Measurements from ENCODE around the gene OMP. TPM values are rescaled to one million over a fixed set of nuclear protein-coding genes. Genes with fewer than 3 reads are reported as not detected.

Gene OMP
- total RNA-seq, 1 experiment from 2014 or later, result not detected

DNA sequence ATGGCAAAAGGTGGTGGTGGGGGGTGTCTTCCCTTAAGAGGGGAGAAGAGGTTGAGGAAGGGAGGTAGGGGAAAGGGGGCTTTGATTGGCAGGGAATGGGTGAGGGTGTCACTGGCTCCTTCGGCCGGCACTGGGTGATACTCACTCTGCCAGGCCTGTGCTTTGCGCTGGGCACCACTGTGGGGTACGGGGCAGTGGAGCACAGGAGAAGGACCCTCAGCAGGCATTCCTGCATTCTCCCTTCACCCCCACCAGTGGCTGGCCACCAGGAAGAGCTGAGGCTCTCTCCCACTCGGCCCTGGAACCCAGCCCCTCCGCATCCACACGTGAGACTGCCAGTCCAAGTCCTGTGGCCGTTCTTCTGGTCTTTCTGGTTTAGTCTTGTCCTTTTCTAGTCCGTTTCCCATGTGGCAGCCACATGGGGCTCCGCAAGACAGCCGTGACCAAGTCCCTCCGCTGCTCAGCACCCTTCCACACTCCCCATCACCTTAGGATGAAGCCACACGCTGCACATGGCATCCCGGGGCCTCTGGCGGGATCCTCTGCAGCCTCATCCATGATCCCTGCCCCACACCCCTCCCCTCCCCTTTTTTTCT lies 27.9 kb upstream of the OMP start:
- Mint-ChIP-seq H3K9me3 (ENCODE audit: unreplicated experiment) (peaks cover 15% of the 10 kb centered on the region), H3K36me3 (ENCODE audit: insufficient read depth, unreplicated experiment) (peaks cover 5% of the 10 kb centered on the region), H3K4me1 (ENCODE audit: insufficient read depth, unreplicated experiment) (peaks cover 11% of the 10 kb centered on the region), H3K27ac (ENCODE audit: low read depth, unreplicated experiment) (no peak overlapping the region), H3K27me3 (ENCODE audit: insufficient read depth, unreplicated experiment) (no peaks in the 10 kb centered on the region), H3K4me3 (ENCODE audit: unreplicated experiment) (no peak overlapping the region)
- DNase-seq (ENCODE audit: unreplicated experiment), result no peak
- TF ChIP-seq, protein P1, sequence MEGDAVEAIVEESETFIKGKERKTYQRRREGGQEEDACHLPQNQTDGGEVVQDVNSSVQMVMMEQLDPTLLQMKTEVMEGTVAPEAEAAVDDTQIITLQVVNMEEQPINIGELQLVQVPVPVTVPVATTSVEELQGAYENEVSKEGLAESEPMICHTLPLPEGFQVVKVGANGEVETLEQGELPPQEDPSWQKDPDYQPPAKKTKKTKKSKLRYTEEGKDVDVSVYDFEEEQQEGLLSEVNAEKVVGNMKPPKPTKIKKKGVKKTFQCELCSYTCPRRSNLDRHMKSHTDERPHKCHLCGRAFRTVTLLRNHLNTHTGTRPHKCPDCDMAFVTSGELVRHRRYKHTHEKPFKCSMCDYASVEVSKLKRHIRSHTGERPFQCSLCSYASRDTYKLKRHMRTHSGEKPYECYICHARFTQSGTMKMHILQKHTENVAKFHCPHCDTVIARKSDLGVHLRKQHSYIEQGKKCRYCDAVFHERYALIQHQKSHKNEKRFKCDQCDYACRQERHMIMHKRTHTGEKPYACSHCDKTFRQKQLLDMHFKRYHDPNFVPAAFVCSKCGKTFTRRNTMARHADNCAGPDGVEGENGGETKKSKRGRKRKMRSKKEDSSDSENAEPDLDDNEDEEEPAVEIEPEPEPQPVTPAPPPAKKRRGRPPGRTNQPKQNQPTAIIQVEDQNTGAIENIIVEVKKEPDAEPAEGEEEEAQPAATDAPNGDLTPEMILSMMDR (IDR thresholded peaks at IDR 0.05; ENCODE audit: unreplicated experiment), result no peak
- no TSS peak for BruUV-seq (replicated peaks)
- ChIA-PET POLR2A (no interaction called here), CTCF (interaction anchor here (1.2 to 1.4 kb wide), 2 partner anchors 15 to 25 kb away, joined by 4 to 5 read pairs; no protein-coding TSS in a partner anchor)
- intact Hi-C loops (cut with micrococcal nuclease), result no loop called here

DNA sequence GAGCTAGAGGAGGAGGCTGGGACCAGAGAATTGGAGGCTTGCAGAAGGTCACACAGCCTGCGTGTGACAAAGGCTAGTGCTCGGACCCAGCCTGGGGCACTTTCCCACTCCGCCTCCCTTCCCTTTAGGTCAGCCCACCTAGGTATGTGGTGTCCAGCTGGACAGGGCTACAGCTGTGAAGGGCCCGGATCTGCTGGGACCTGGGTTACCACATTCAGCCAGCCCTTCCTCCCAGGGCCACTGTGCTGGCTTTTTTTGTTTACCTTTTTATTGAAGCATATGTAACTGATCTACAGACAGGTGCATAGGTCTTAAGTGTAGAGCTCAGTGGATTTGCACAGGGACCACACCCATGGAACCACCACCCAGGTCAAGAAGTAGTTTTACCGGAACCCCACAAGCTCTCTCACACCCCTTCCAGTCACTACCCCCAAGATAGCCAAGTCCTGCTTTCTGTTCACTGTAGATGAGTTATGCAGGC lies 27.2 kb upstream of the OMP start:
- Mint-ChIP-seq H3K27ac (ENCODE audit: low read depth, unreplicated experiment) (no peak overlapping the region), H3K9me3 (ENCODE audit: unreplicated experiment) (peaks cover 15% of the 10 kb centered on the region), H3K27me3 (ENCODE audit: insufficient read depth, unreplicated experiment) (no peaks in the 10 kb centered on the region), H3K4me3 (ENCODE audit: unreplicated experiment) (no peak overlapping the region), H3K36me3 (ENCODE audit: insufficient read depth, unreplicated experiment) (peaks cover 5% of the 10 kb centered on the region), H3K4me1 (ENCODE audit: insufficient read depth, unreplicated experiment) (peaks cover 11% of the 10 kb centered on the region)
- CTCF ChIA-PET, result interaction anchor here (0.7 to 1.4 kb wide), 4 partner anchors 15 to 342 kb away, joined by 3 to 5 read pairs (median 4); no protein-coding TSS in a partner anchor
- POLR2A ChIA-PET, result interaction anchor here (0.7 kb wide), 1 partner anchor 103 kb away, joined by 3 read pairs; no protein-coding TSS in a partner anchor
- DNase-seq (ENCODE audit: unreplicated experiment), result no peak
- intact Hi-C loops (cut with micrococcal nuclease), result no loop called here
- no TSS peak for BruUV-seq (replicated peaks)
- TF ChIP-seq, protein P1 (IDR thresholded peaks at IDR 0.05; ENCODE audit: unreplicated experiment), result no peak

DNA sequence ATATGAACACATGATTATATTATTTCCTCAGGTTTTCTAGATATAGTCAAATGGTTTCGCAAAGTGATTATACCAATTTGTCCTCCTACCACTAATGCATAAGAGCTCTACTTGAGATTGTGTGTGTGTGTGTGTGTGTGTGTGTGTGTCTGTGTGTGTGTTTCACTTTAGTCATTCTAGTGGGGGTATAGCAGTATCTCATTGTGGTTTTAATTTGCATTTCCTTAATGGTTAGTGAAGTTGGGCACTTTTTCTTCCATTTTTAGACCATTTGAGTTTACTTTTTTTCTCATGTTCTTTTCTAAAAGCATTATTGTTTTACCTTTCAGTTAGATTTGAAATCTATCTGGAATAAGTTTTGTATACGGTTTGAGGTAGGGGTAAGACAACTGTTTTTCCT lies 23.0 kb upstream of the OMP start:
- ChIA-PET POLR2A (interaction anchor here (0.6 kb wide), 1 partner anchor 974 kb away, joined by 3 read pairs; no protein-coding TSS in a partner anchor), CTCF (interaction anchor here (0.6 to 4.3 kb wide), 3 partner anchors 11 to 357 kb away, joined by 3 to 47 read pairs (median 4); no protein-coding TSS in a partner anchor)
- TF ChIP-seq, protein P1 (IDR thresholded peaks at IDR 0.05; ENCODE audit: unreplicated experiment), result no peak
- no peak overlapping the region for H3K4me3 Mint-ChIP-seq (ENCODE audit: unreplicated experiment)
- no peaks in the 10 kb centered on the region for H3K36me3 Mint-ChIP-seq (ENCODE audit: insufficient read depth, unreplicated experiment)
- no peak overlapping the region for H3K27ac Mint-ChIP-seq (ENCODE audit: low read depth, unreplicated experiment)
- H3K4me1 Mint-ChIP-seq (ENCODE audit: insufficient read depth, unreplicated experiment), result no peaks in the 10 kb centered on the region
- no peaks in the 10 kb centered on the region for H3K27me3 Mint-ChIP-seq (ENCODE audit: insufficient read depth, unreplicated experiment)
- intact Hi-C loops (cut with micrococcal nuclease), result no loop called here
- BruUV-seq (replicated peaks), result no TSS peak
- H3K9me3 Mint-ChIP-seq (ENCODE audit: unreplicated experiment), result peaks cover 15% of the 10 kb centered on the region
- DNase-seq (ENCODE audit: unreplicated experiment), result no peak

DNA sequence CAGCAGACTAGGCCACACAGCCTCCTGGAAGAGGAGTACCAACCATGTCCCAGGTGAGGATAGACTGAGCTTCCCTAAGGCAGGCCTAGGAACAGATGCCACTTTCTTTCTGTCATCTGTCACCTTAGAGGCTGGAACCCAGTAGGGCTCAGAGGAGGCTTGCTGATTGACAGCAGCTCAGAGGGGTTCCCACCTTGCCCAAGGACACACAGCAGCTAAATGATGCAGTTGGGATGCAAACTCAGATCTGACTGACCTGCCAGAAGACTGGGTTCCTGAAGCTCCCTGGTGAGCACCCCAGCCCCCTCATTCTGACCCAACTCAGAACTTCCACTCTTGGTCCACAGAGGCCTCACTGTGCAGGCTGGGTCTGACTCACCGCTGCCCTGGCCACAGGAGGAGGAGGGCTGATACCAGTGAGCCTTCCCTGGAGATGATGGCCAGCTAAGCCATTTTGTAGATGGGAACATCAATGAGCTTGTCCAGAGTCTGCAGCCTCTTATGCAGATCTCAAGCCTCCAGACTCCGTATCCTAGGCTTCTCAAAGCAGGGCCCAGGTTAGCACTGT lies 21.9 kb upstream of the OMP start:
- POLR2A ChIA-PET, result no interaction called here
- intact Hi-C loops (cut with micrococcal nuclease), result no loop called here
- H3K36me3 Mint-ChIP-seq (ENCODE audit: insufficient read depth, unreplicated experiment), result no peaks in the 10 kb centered on the region
- CTCF ChIA-PET, result interaction anchor here (0.7 to 4.3 kb wide), 3 partner anchors 10 to 1972 kb away, joined by 3 to 47 read pairs (median 3); no protein-coding TSS in a partner anchor
- no peaks in the 10 kb centered on the region for H3K27me3 Mint-ChIP-seq (ENCODE audit: insufficient read depth, unreplicated experiment)
- H3K4me1 Mint-ChIP-seq (ENCODE audit: insufficient read depth, unreplicated experiment), result no peaks in the 10 kb centered on the region
- BruUV-seq (replicated peaks), result no TSS peak
- TF ChIP-seq, protein P1 (IDR thresholded peaks at IDR 0.05; ENCODE audit: unreplicated experiment), result no peak
- no peak overlapping the region for H3K27ac Mint-ChIP-seq (ENCODE audit: low read depth, unreplicated experiment)
- no peak for DNase-seq (ENCODE audit: unreplicated experiment)
- no peak overlapping the region for H3K4me3 Mint-ChIP-seq (ENCODE audit: unreplicated experiment)
- peaks cover 15% of the 10 kb centered on the region for H3K9me3 Mint-ChIP-seq (ENCODE audit: unreplicated experiment)

All from MCF 10A (cell line).